Calu3 (cell line): ENCODE measurements around the gene TMEM271. TPM values are rescaled to one million over a fixed set of nuclear protein-coding genes. Genes with fewer than 3 reads are reported as not detected.

Experiments used
- BruUV-seq: library from RNA; stranded (reverse); fragments of 400-500 nt; replicated peaks from 2 replicates; lab custom pipeline; 2021; lab: Mats Ljungman, UMichigan
- CTCF ChIA-PET: fragments of 300-600 bp; sonication (Branson Sonifier 250); formaldehyde crosslinking; loops from one replicate; lab custom pipeline; 2022; ENCODE audit warnings: antibody characterized with exemption; lab: Charles Lee
- DNase-seq: peaks from one replicate; pipeline ENCODE4 v3.0.0; 2022
- H3K27ac Mint-ChIP-seq: one replicate; pipeline ENCODE4 v1.8.0; 2022; ENCODE audit warnings: mixed read lengths; ENCODE audit not compliant: unreplicated experiment
- H3K27me3 Mint-ChIP-seq: one replicate; pipeline ENCODE4 v1.8.0; 2022; ENCODE audit warnings: mixed read lengths; ENCODE audit not compliant: unreplicated experiment
- H3K36me3 Mint-ChIP-seq: one replicate; pipeline ENCODE4 v1.8.0; 2022; ENCODE audit warnings: mild to moderate bottlenecking, moderate library complexity, mixed read lengths; ENCODE audit not compliant: insufficient read depth, unreplicated experiment
- H3K4me1 Mint-ChIP-seq: one replicate; pipeline ENCODE4 v1.8.0; 2022; ENCODE audit warnings: mild to moderate bottlenecking, low read depth, mixed read lengths; ENCODE audit not compliant: unreplicated experiment
- H3K4me3 Mint-ChIP-seq: one replicate; pipeline ENCODE4 v1.8.0; 2022; ENCODE audit warnings: mild to moderate bottlenecking, low read depth, moderate library complexity, mixed read lengths; ENCODE audit not compliant: unreplicated experiment
- H3K9me3 Mint-ChIP-seq: one replicate; pipeline ENCODE4 v1.8.0; 2022; ENCODE audit warnings: low read depth, mixed read lengths; ENCODE audit not compliant: unreplicated experiment
- CTCF ChIP-seq: fragments of 200-600 bp; IDR thresholded peaks from one replicate; pipeline ENCODE4 v1.8.0; 2022; ENCODE audit warnings: antibody characterized with exemption; ENCODE audit not compliant: unreplicated experiment
- intact Hi-C: fragments of 100-400 bp; cut with micrococcal nuclease; formaldehyde crosslinking; loops from one replicate; pipeline ENCODE4 v1.10.0; 2022; ENCODE audit not compliant: unreplicated experiment
- total RNA-seq: library from RNA; stranded (reverse); gene quantifications from 2 replicates; pipeline ENCODE4 v1.2.3, GENCODE V29; 2022

TMEM271 gene
- total RNA-seq, 1 experiment from 2014 or later: not detected

DNA sequence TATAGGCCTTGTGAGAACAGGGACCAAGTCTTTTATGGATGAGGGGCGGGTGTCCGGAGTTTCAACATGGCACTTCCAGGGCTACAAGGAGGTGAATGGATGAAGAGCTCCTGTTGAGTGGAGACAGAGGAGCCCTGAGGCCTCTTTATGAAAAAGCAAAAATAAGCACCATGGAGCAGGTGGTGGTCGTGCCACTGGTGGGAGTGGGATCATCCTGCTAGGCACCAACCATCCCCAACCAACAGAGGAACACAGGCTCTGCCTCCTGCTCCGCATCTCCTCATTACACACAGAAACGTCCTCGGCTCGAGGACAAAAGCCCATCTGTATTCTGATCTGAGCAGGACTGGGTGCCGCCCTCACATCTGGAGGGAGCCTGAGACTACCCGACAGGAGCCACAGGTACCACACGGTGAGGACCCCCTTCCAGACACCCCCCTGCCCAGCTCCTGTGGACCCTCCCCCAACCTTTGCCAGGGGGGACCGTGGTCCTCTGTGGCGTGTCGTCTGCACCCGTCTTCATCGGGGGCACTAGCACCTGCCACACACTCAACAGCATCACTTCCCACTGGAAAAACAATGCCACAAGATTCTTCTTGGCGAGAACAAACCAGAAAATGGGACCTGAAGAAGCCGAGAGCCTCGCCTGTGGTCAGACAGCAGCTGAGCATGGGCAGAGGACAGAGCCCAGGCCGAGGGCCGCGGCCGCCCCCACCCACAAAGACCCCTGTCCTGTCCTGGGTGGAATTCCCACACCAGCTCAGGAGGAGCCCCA is 45.4 kb upstream of the TMEM271 start:
- Mint-ChIP-seq H3K4me3 (no peak overlapping the region), H3K36me3 (peaks cover 4% of the 10 kb centered on the region), H3K27ac (no peak overlapping the region), H3K9me3 (no peaks in the 10 kb centered on the region), H3K4me1 (no peaks in the 10 kb centered on the region), H3K27me3 (no peaks in the 10 kb centered on the region)
- BruUV-seq: no TSS peak
- CTCF ChIA-PET: no interaction called here
- no peak for DNase-seq
- no peak for TF ChIP-seq CTCF
- intact Hi-C loops: no loop called here

DNA sequence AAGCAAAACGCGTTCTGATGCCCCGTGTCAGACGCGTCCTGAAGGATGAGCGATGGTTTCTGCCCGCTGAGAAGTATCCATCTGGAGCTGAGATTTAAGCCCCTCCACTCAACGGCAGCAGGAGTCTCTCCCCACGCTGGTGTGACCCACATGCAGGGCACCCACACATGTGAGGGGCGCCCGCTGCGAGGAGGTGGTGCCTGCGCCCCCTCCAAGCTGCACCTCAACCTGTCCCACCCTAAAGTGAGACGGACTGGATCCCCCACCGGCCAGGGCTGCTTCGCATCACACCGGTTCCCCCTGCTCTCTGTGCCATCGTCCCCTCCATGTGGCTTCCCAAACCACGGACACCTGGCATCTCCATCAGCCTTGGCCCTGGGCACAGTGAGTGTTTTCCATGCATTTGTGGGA is 44.8 kb upstream of the TMEM271 start:
- Mint-ChIP-seq H3K4me1 (no peaks in the 10 kb centered on the region), H3K9me3 (no peaks in the 10 kb centered on the region), H3K27me3 (peaks cover 2% of the 10 kb centered on the region), H3K36me3 (peaks cover 4% of the 10 kb centered on the region), H3K4me3 (no peak overlapping the region), H3K27ac (no peak overlapping the region)
- no TSS peak for BruUV-seq
- TF ChIP-seq CTCF: no peak
- no peak for DNase-seq
- intact Hi-C loops: no loop called here
- CTCF ChIA-PET: no interaction called here

DNA sequence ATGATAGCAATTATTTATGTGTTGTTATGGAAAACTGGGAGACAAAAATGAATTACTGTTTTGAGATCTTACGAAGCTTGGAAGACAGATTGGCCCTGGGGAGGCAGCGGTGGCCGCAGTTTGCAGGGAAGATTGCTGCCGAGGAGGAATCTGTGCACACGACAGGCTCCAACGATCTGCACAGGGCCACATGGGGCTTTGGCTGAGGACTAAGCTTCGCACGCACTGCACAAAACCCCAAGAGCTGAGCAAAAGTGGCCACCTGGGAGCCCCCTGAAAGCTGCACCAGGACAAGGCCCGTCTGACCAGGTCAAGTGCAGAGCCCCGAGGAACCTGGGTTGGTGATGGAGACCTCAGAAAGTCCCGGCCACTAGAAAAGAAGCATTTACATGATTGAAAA is 44.1 kb upstream of the TMEM271 start:
- no peaks in the 10 kb centered on the region for H3K9me3 Mint-ChIP-seq
- H3K4me3 Mint-ChIP-seq: no peak overlapping the region
- CTCF ChIA-PET: no interaction called here
- H3K27ac Mint-ChIP-seq: no peak overlapping the region
- peaks cover 4% of the 10 kb centered on the region for H3K36me3 Mint-ChIP-seq
- intact Hi-C loops: no loop called here
- no peak for DNase-seq
- no peaks in the 10 kb centered on the region for H3K4me1 Mint-ChIP-seq
- BruUV-seq: no TSS peak
- peaks cover 9% of the 10 kb centered on the region for H3K27me3 Mint-ChIP-seq
- TF ChIP-seq CTCF: no peak

GRCh38 chr4:617644-618641 is 41.8 kb upstream of the TMEM271 start:
- H3K27me3 Mint-ChIP-seq: peaks cover 29% of the 10 kb centered on the region
- CTCF ChIA-PET: interaction anchor here (0.8 kb wide), 1 partner anchor 9 kb away, joined by 5 read pairs; no protein-coding TSS in a partner anchor
- peaks cover 2% of the 10 kb centered on the region for H3K9me3 Mint-ChIP-seq
- no peaks in the 10 kb centered on the region for H3K36me3 Mint-ChIP-seq
- no peak overlapping the region for H3K4me3 Mint-ChIP-seq
- intact Hi-C loops: no loop called here
- no peak overlapping the region for H3K27ac Mint-ChIP-seq
- H3K4me1 Mint-ChIP-seq: no peaks in the 10 kb centered on the region
- TF ChIP-seq CTCF: no peak
- BruUV-seq: no TSS peak
- DNase-seq: peak; percentile 27
